ENCODE results near the gene UBA5.
"Not testable (repeated sequence)": the region's sequence is repeated elsewhere in the genome, so short reads cannot be mapped to it uniquely, and the experiment has no call there.

The UBA5 gene

GRCh38 chr3:132660052-132660810 is at the start of gene UBA5:
Gene UBA5, plus strand, starts transcription at chr3:132660329. Its CDS starts 209 bp downstream, at chr3:132660538.
- DNase-seq (ENCODE audit: low spot score): peak; percentile 28

- not testable (repeated sequence) for DNase-seq (ENCODE audit: low spot score)
Observed at GRCh38 chr3:132615301-132615700, 44.8 kb upstream of the UBA5 start.

GRCh38 chr3:132615881-132616280 is 44.2 kb upstream of the UBA5 start:
- no peak for DNase-seq (ENCODE audit: low spot score)

- DNase-seq (ENCODE audit: low spot score): no peak
Observed at GRCh38 chr3:132616780-132617179, 43.3 kb upstream of the UBA5 start.

GRCh38 chr3:132622148-132622547 is 38.0 kb upstream of the UBA5 start:
- DNase-seq (ENCODE audit: low spot score): no peak

- no peak for DNase-seq (ENCODE audit: low spot score)
Observed at GRCh38 chr3:132622761-132623160, 37.4 kb upstream of the UBA5 start.

GRCh38 chr3:132623646-132624045 is 36.5 kb upstream of the UBA5 start:
- DNase-seq (ENCODE audit: low spot score): no peak

GRCh38 chr3:132624790-132625189 is 35.3 kb upstream of the UBA5 start:
- DNase-seq (ENCODE audit: low spot score): no peak

GRCh38 chr3:132625613-132626012 is 34.5 kb upstream of the UBA5 start:
- DNase-seq (ENCODE audit: low spot score): no peak

GRCh38 chr3:132626955-132627354 is 33.2 kb upstream of the UBA5 start:
- no peak for DNase-seq (ENCODE audit: low spot score)

- no peak for DNase-seq (ENCODE audit: low spot score)
Observed at GRCh38 chr3:132628157-132628556, 32.0 kb upstream of the UBA5 start.

GRCh38 chr3:132629928-132630327 is 30.2 kb upstream of the UBA5 start:
- DNase-seq (ENCODE audit: low spot score): no peak

- DNase-seq (ENCODE audit: low spot score): no peak
Observed at GRCh38 chr3:132630612-132631011, 29.5 kb upstream of the UBA5 start.

GRCh38 chr3:132635052-132635451 is 25.1 kb upstream of the UBA5 start:
- no peak for DNase-seq (ENCODE audit: low spot score)

GRCh38 chr3:132637590-132637989 is 22.5 kb upstream of the UBA5 start:
- no peak for DNase-seq (ENCODE audit: low spot score)

GRCh38 chr3:132638706-132639105 is 21.4 kb upstream of the UBA5 start:
- DNase-seq (ENCODE audit: low spot score): no peak

- not testable (repeated sequence) for DNase-seq (ENCODE audit: low spot score)
Observed at GRCh38 chr3:132641427-132641826, 18.7 kb upstream of the UBA5 start.

GRCh38 chr3:132641837-132642538 is 18.1 kb upstream of the UBA5 start:
- peak; percentile 61 for DNase-seq (ENCODE audit: low spot score)

GRCh38 chr3:132642539-132642847 is 17.6 kb upstream of the UBA5 start:
- DNase-seq (ENCODE audit: low spot score): no peak

- DNase-seq (ENCODE audit: low spot score): no peak
Observed at GRCh38 chr3:132643366-132643765, 16.8 kb upstream of the UBA5 start.

GRCh38 chr3:132645058-132645457 is 15.1 kb upstream of the UBA5 start:
- DNase-seq (ENCODE audit: low spot score): no peak

- no peak for DNase-seq (ENCODE audit: low spot score)
Observed at GRCh38 chr3:132650153-132650552, 10.0 kb upstream of the UBA5 start.

- DNase-seq (ENCODE audit: low spot score): no peak
Observed at GRCh38 chr3:132652640-132653270, 7.4 kb upstream of the UBA5 start.
